Kidney (tissue), 14 donors: ENCODE data around the gene CAPZB. TPM values are rescaled to one million over a fixed set of nuclear protein-coding genes. Genes with fewer than 3 reads are reported as not detected.

Experiments used
- DNase-seq, 5 donors: peaks; one replicate each; pipeline ENCODE4 v3.0.0-alpha.2; 2013 to 2020
- FAIRE-seq: peaks from 2 replicates; lab custom pipeline; 2012; peaks lifted over from hg19 to GRCh38; lab: Jason Lieb, UNC
- H3K27ac ChIP-seq, 2 donors: one replicate each; pipeline ENCODE4 v1.7.0; 2013; ENCODE audit warnings: low read depth in 2 of 2, low read length in 2 of 2, inconsistent platforms in 1 of 2
- H3K27me3 ChIP-seq: one replicate; pipeline ENCODE4 v1.7.1; 2013; ENCODE audit warnings: low read length, inconsistent platforms; ENCODE audit not compliant: control insufficient read depth, insufficient read depth
- H3K36me3 ChIP-seq, 3 donors: one replicate each; pipeline versions ENCODE4 v1.7.0 to v1.7.1; 2013; ENCODE audit warnings: low read length in 3 of 3, control low read depth in 1 of 3, inconsistent platforms in 1 of 3; ENCODE audit not compliant: insufficient read depth in 3 of 3, control insufficient read depth in 2 of 3
- H3K4me1 ChIP-seq, 3 donors: one replicate each; pipeline versions ENCODE4 v1.7.0 to v1.7.1; 2013; ENCODE audit warnings: low read length in 3 of 3, inconsistent platforms in 1 of 3, low read depth in 1 of 3; ENCODE audit not compliant: control insufficient read depth in 2 of 3, insufficient read depth in 2 of 3
- H3K4me3 ChIP-seq, 3 donors: one replicate each; pipeline versions ENCODE4 v1.7.0 to v1.8.1; 2013; ENCODE audit warnings: low read length in 3 of 3, control low read depth in 1 of 3, inconsistent platforms in 1 of 3
- H3K9ac ChIP-seq, 3 donors: one replicate each; pipeline versions ENCODE4 v1.7.0 to v1.7.1; 2013; ENCODE audit warnings: low read length in 3 of 3, control low read depth in 1 of 3, inconsistent platforms in 1 of 3
- H3K9me3 ChIP-seq, 3 donors: one replicate each; pipeline versions ENCODE4 v1.7.0 to v1.7.1; 2013; ENCODE audit warnings: low read length in 3 of 3, control low read depth in 1 of 3, inconsistent platforms in 1 of 3; ENCODE audit not compliant: control insufficient read depth in 2 of 3, insufficient read depth in 1 of 3
- CTCF ChIP-seq: IDR thresholded peaks from 3 replicates; pipeline ENCODE4 v1.5.1; 2012; ENCODE audit warnings: mild to moderate bottlenecking, moderate library complexity, borderline replicate concordance; ENCODE audit not compliant: insufficient read depth; ENCODE audit errors: extremely low read depth
- intact Hi-C: fragments of 100-400 bp; cut with DNase I; formaldehyde crosslinking; loops from one replicate; pipeline ENCODE4 v1.11.1; 2022
- polyA plus RNA-seq: library from polyadenylated mRNA; stranded (reverse); fragments of 350-450 nt; fragmentation: Illumina TruSeq; extraction: RNeasy Lipid Tissue Mini Kit (QIAGEN cat#74804); gene quantifications from one replicate; pipeline ENCODE4 v1.2.3, GENCODE V29; 2014; ENCODE audit warnings: low read depth, low replicate concordance; ENCODE audit not compliant: insufficient read depth
- total RNA-seq: library from RNA; stranded (reverse); fragmentation: NEBNext Ultra II Directional; extraction: Animal tissue kit (Norgen Biotek cat#: 25700); gene quantifications from one replicate; pipeline ENCODE4 v1.2.1, GENCODE V29; 2021
- donor health status: control.
- donor health status: control.
- donor health status: control.
- donor health status: control.
- donor health status: control.
- donor health status: DM: yes; HTN: yes; CAD: no.
- donor health status: Normal renal cell carcinoma (clear cell type).

The CAPZB gene
- total and polyA plus RNA-seq, 2 donors from 2014 or later = 253 to 265 TPM

- no peaks in the 10 kb centered on the region for H3K27me3 ChIP-seq
- H3K36me3 ChIP-seq = peaks cover 0 to 24% (median 7%) of the 10 kb centered on the region in 3 donors
- H3K27ac ChIP-seq = no peak overlapping the region
- H3K4me3 ChIP-seq = no peak overlapping the region
- no peak overlapping the region for H3K9ac ChIP-seq
- H3K9me3 ChIP-seq = no peaks in the 10 kb centered on the region
- DNase-seq (no peak), FAIRE-seq (no peak)
- intact Hi-C loops = no loop called here
- TF ChIP-seq CTCF = no peak
- peaks cover 0 to 3% (median 0%) of the 10 kb centered on the region in 3 donors for H3K4me1 ChIP-seq
Measured at GRCh38 chr1:19345391-19345790, 139.9 kb downstream of the CAPZB start.

GRCh38 chr1:19344831-19345230 lies 140.5 kb downstream of the CAPZB start:
- FAIRE-seq = no peak
- TF ChIP-seq CTCF = no peak
- no peak overlapping the region for H3K9ac ChIP-seq
- peaks cover 0 to 20% (median 7%) of the 10 kb centered on the region in 3 donors for H3K36me3 ChIP-seq
- H3K9me3 ChIP-seq = no peaks in the 10 kb centered on the region
- no peaks in the 10 kb centered on the region for H3K27me3 ChIP-seq
- H3K4me3 ChIP-seq = no peak overlapping the region
- no peak overlapping the region for H3K27ac ChIP-seq
- H3K4me1 ChIP-seq = peaks cover 0 to 3% (median 0%) of the 10 kb centered on the region in 3 donors
- intact Hi-C loops = no loop called here
- no peak for DNase-seq

- H3K9me3 ChIP-seq = no peaks in the 10 kb centered on the region
- H3K36me3 ChIP-seq = peaks cover 0 to 17% (median 7%) of the 10 kb centered on the region in 3 donors
- H3K4me1 ChIP-seq = peaks cover 0 to 3% (median 0%) of the 10 kb centered on the region in 3 donors
- no peak overlapping the region for H3K4me3 ChIP-seq
- intact Hi-C loops = no loop called here
- peak; percentile 51 to 78 (median 64) for DNase-seq
- FAIRE-seq = no peak
- TF ChIP-seq CTCF = peak; percentile 82
- H3K27me3 ChIP-seq = no peaks in the 10 kb centered on the region
- H3K27ac ChIP-seq = no peak overlapping the region
- no peak overlapping the region for H3K9ac ChIP-seq
Measured at GRCh38 chr1:19344372-19344810, 140.9 kb downstream of the CAPZB start.
